GM19468 (cell line): Measurements from ENCODE around the gene MNDA.
"Not testable (repeated sequence)": the region's sequence is repeated elsewhere in the genome, so short reads cannot be mapped to it uniquely, and the experiment has no call there.

Source experiments
- ATAC-seq: cut with Tn5 transposase; IDR thresholded peaks from one replicate; pipeline ENCODE4 v1.9.1; 2021; ENCODE audit warnings: mild to moderate bottlenecking, moderate library complexity, moderate number of reproducible peaks; ENCODE audit not compliant: unreplicated experiment; ENCODE audit errors: extremely low read depth

The MNDA gene

GRCh38 chr1:158833264-158833663 lies 2.1 kb downstream of the MNDA start:
- ATAC-seq = no peak

DNA sequence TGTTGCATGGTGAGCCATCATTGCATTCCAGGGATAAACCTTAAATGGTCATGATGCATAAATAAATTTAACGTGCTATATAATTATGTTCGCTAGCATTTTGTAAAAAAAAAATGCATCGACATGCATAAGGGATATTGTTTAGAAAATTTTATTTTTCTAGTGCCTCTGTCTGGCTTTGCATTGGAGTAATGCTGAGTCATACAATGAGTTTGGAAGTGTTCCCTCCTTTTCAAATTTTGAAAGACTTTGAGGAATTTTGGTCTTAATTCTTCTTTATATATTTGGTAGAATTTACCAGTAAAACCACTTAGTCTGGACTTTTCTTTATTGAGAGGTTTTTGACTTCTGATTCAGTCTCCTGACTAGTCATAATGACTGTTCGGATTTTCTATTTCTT lies 4.9 kb downstream of the MNDA start:
- no peak for ATAC-seq

DNA sequence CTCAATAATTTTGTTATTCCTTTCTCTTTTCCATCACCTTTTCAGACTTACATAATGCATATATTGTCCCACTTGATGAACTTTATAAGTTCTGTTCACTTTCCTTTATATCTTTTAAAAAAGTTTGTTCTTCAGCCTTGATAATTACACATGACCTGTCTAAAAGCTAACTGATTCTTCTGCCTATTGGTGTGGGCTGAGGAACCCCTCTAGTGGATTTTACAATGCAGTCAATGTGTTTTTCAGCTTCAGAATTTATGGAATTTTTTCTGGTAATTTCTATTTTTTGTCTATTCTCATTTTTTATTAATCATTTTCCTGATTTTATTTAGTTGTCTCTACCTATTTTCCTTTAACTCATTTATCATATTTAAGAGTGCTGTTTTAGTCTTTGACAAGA lies 7.5 kb downstream of the MNDA start:
- no peak for ATAC-seq

- no peak for ATAC-seq
Observed at GRCh38 chr1:158839566-158839965, 8.4 kb downstream of the MNDA start.

DNA sequence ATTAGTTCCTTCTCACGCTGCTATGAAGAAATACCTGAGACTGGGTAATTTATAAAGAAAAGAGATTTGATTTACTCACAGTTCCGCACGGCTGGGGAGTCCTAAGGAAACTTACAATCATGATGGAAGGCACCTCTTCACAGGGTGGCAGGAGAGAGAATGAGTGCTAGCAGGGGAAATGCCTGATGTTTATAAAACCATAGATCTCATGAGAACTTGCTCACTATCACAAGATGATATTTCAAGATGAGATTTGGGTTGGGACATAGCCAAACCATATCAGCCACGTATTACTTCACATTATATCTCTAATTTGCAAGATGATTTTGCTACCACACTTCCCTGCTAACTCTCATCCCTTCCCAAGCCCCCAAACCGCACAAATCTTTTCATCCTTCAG lies 9.1 kb downstream of the MNDA start:
- no peak for ATAC-seq

GRCh38 chr1:158864595-158864994 lies 33.4 kb downstream of the MNDA start:
- no peak for ATAC-seq

- ATAC-seq = not testable (repeated sequence)
Observed at GRCh38 chr1:158870438-158870837, 39.3 kb downstream of the MNDA start.

- ATAC-seq = no peak
Observed at GRCh38 chr1:158873141-158873540, 42.0 kb downstream of the MNDA start.

GRCh38 chr1:158893654-158894053 lies 62.5 kb downstream of the MNDA start:
- ATAC-seq = no peak

- ATAC-seq = no peak
Observed at GRCh38 chr1:158898722-158899121, 67.6 kb downstream of the MNDA start.
